Endothelial cell of umbilical vein (primary cell): ENCODE data around the gene ASB8. TPM values are rescaled to one million over a fixed set of nuclear protein-coding genes. Genes with fewer than 3 reads are reported as not detected.

Source experiments
- BruUV-seq: library from RNA; stranded (reverse); fragments of 400-500 nt; replicated peaks from 2 replicates; lab custom pipeline; 2021; lab: Mats Ljungman, UMichigan
- CTCF ChIA-PET: fragments of 300-600, 350-600 bp; sonication (Branson Sonifier 250); formaldehyde crosslinking; loops from one replicate; lab custom pipeline; 2021; ENCODE audit warnings: antibody characterized with exemption, inconsistent platforms; lab: Charles Lee
- POLR2A ChIA-PET: fragments of 300-600, 350-600 bp; sonication (Branson Sonifier 250); formaldehyde crosslinking; loops from one replicate; lab custom pipeline; 2021; ENCODE audit warnings: antibody characterized with exemption, inconsistent platforms; lab: Charles Lee
- DNase-seq: peaks from one replicate; pipeline ENCODE4 v3.0.0-alpha.2; 2011; ENCODE audit warnings: low read depth, low spot score
- FAIRE-seq: peaks from 2 replicates; lab custom pipeline; 2011; peaks lifted over from hg19 to GRCh38; lab: Jason Lieb, UNC
- H2AFZ ChIP-seq: 2 replicates; pipeline ENCODE4 v1.6.0; 2012; ENCODE audit warnings: low read depth, low read length, control low read depth, inconsistent platforms
- H3K27ac ChIP-seq: 2 replicates; pipeline ENCODE4 v1.5.1; 2011; ENCODE audit warnings: low read depth, mild to moderate bottlenecking, control low read depth, low read length, moderate library complexity; ENCODE audit not compliant: insufficient read depth
- H3K27me3 ChIP-seq, 2 experiments: 2 replicates each; pipeline versions ENCODE4 v1.6.0 to v1.6.1; 2011; ENCODE audit warnings: low read length in 2 of 2, mixed read lengths in 1 of 2; ENCODE audit not compliant: control insufficient read depth in 2 of 2, insufficient read depth in 2 of 2
- H3K36me3 ChIP-seq, 2 experiments: 2 replicates in 1 of 2; 3 replicates in 1 of 2; pipeline ENCODE4 v1.5.1; 2011; ENCODE audit warnings: low read length in 2 of 2, mild to moderate bottlenecking in 1 of 2, moderate library complexity in 1 of 2; ENCODE audit not compliant: control insufficient read depth in 2 of 2, insufficient read depth in 2 of 2; ENCODE audit errors: extremely low read depth in 1 of 2
- H3K4me1 ChIP-seq: 3 replicates; pipeline ENCODE4 v1.5.1; 2011; ENCODE audit warnings: mild to moderate bottlenecking, low read length; ENCODE audit not compliant: control insufficient read depth, insufficient read depth; ENCODE audit errors: extremely low read depth
- H3K4me2 ChIP-seq: 2 replicates; pipeline ENCODE4 v1.6.1; 2011; ENCODE audit warnings: low read length, control low read depth, mixed read lengths; ENCODE audit not compliant: insufficient read depth
- H3K4me3 ChIP-seq, 3 experiments: fragments of 200-600 bp in 1 of 3; sonication (generic), shearing (Covaris generic) in 1 of 3; replicated peaks in 1 of 3; 2 replicates each; pipeline ENCODE4 v1.5.1; 2011 to 2016; ENCODE audit warnings: control low read depth in 3 of 3, low read length in 3 of 3, mild to moderate bottlenecking in 2 of 3, inconsistent platforms in 1 of 3, low read depth in 1 of 3, moderate library complexity in 1 of 3; ENCODE audit not compliant: insufficient read depth in 1 of 3
- H3K79me2 ChIP-seq: 2 replicates; pipeline ENCODE4 v1.6.0; 2012; ENCODE audit warnings: low read length, inconsistent platforms; ENCODE audit not compliant: control insufficient read depth, insufficient read depth
- H3K9ac ChIP-seq: replicated peaks from 2 replicates; pipeline ENCODE3; 2011; ENCODE audit warnings: low read length, control low read depth; ENCODE audit not compliant: insufficient read depth; ENCODE audit errors: extremely low read depth
- H3K9me1 ChIP-seq: replicated peaks from 3 replicates; pipeline ENCODE4 v1.6.0; 2011; ENCODE audit warnings: mild to moderate bottlenecking, low read length; ENCODE audit not compliant: control insufficient read depth, insufficient read depth; ENCODE audit errors: extremely low read depth
- H3K9me3 ChIP-seq: replicated peaks from 2 replicates; pipeline ENCODE4 v1.5.1; 2012; ENCODE audit warnings: low read length, inconsistent platforms; ENCODE audit not compliant: control insufficient read depth, insufficient read depth
- H4K20me1 ChIP-seq: replicated peaks from 2 replicates; pipeline ENCODE3; 2011; ENCODE audit warnings: mild to moderate bottlenecking, low read length; ENCODE audit not compliant: control insufficient read depth, insufficient read depth; ENCODE audit errors: extremely low read depth
- EZH2 ChIP-seq: IDR thresholded peaks from 2 replicates; pipeline ENCODE4 v1.6.1; 2012; ENCODE audit warnings: borderline replicate concordance, low read depth, mild to moderate bottlenecking, moderate library complexity, low read length, inconsistent platforms; ENCODE audit not compliant: severe bottlenecking
- FOS ChIP-seq: IDR thresholded peaks from 2 replicates; pipeline ENCODE4 v1.6.1; 2011; ENCODE audit warnings: mild to moderate bottlenecking, low read length, moderate library complexity, borderline replicate concordance; ENCODE audit not compliant: insufficient read depth
- GATA2 ChIP-seq: IDR thresholded peaks from 2 replicates; pipeline ENCODE4 v1.7.0; 2011; ENCODE audit warnings: low read depth, mild to moderate bottlenecking, moderate library complexity, mixed read lengths, low read length; ENCODE audit not compliant: insufficient read length, insufficient read depth
- JUN ChIP-seq: IDR thresholded peaks from 2 replicates; pipeline ENCODE4 v1.6.1; 2011; ENCODE audit warnings: borderline replicate concordance, low read depth; ENCODE audit not compliant: insufficient read length, insufficient read depth
- MYC ChIP-seq: IDR thresholded peaks from one replicate; pipeline ENCODE4 v1.6.1; 2011; ENCODE audit warnings: mild to moderate bottlenecking, low read depth, low read length
- POLR2A ChIP-seq: IDR thresholded peaks from 2 replicates; pipeline ENCODE4 v1.6.1; 2012; ENCODE audit warnings: low read depth, mild to moderate bottlenecking, control low read depth, low read length
- POLR2AphosphoS5 ChIP-seq: IDR thresholded peaks from 2 replicates; pipeline ENCODE4 v1.6.1; 2012; ENCODE audit warnings: low read depth, mild to moderate bottlenecking, control low read depth, low read length, moderate library complexity; ENCODE audit not compliant: insufficient read depth
- dilution Hi-C: fragments of 300-500 bp; cut with MboI; formaldehyde crosslinking; loops from one replicate; pipeline ENCODE4 v1.15.0; 2019; ENCODE audit warnings: low sequenced_read_pairs; ENCODE audit not compliant: extremely low pct_ligation_motif_present
- intact Hi-C: fragments of 100-400 bp; cut with micrococcal nuclease; formaldehyde crosslinking; loops from one replicate; pipeline ENCODE4 v1.10.0; 2022
- polyA plus RNA-seq, 4 experiments: library from polyadenylated mRNA; depleted of rRNA in 3 of 4; stranded (reverse) in 3 of 4; unstranded in 1 of 4; fragments of >200 nt; gene quantifications; 2 replicates each; pipeline versions ENCODE4 v1.2.1 to v1.2.3, GENCODE V29; 2011 to 2012; ENCODE audit warnings: missing spikeins in 1 of 4
- total RNA-seq: library from RNA; stranded (reverse); gene quantifications from 2 replicates; pipeline ENCODE4 v1.2.3, GENCODE V29; 2021
- TF ChIP-seq, protein P1 (sequence below), 2 donors: IDR thresholded peaks; 1 replicate in 1 of 2; 2 replicates in 1 of 2; pipeline ENCODE4 v1.5.1; 2011; ENCODE audit warnings: low read length in 2 of 2, mild to moderate bottlenecking in 2 of 2, moderate library complexity in 2 of 2, control low read depth in 1 of 2, inconsistent platforms in 1 of 2, low read depth in 1 of 2; ENCODE audit not compliant: insufficient read depth in 1 of 2; ENCODE audit errors: extremely low read depth in 1 of 2
- TF ChIP-seq, protein P2 (sequence below): IDR thresholded peaks from 2 replicates; pipeline ENCODE4 v1.6.1; 2011; ENCODE audit not compliant: insufficient read depth, insufficient read length

ASB8 gene
- total and polyA plus RNA-seq, 2 donors (not counting 3 experiments of a cell fraction or from before 2014, with no cell fraction given) = 14.9 to 29.7 TPM

DNA sequence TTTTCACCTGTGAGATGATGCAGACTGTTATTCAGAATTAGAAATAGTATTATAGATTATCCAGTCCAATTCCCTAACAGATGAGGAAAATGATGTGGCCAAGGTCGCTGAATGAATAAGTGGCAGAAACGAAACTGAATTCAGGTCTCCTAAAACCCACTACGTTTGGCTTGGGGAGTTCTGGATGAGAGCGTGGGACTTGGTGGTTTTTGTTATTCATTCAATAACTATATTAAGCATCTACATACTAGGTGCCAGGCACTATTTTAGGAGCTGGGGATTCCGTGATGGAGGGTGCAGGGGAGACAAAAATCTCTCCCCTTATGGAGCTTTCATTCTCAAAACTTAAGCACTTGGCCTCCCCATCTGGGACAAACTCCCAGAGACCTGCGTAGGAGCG lies 25.3 kb upstream of the ASB8 start:
- POLR2A ChIA-PET = no interaction called here
- H3K27me3 ChIP-seq = peaks cover 52 to 56% of the 10 kb centered on the region in 2 experiments
- H3K9ac ChIP-seq = no peak overlapping the region

More for the DNA sequence above, 25.3 kb upstream of the ASB8 start:
- DNase-seq = no peak
- no peaks in the 10 kb centered on the region for H3K36me3 ChIP-seq
- peak overlapping the region; percentile 72 for H3K4me2 ChIP-seq
- no TSS peak for BruUV-seq
- no peaks in the 10 kb centered on the region for H3K4me1 ChIP-seq
- no peaks in the 10 kb centered on the region for H4K20me1 ChIP-seq
- H3K27ac ChIP-seq = no peak overlapping the region
- H3K4me3 ChIP-seq = peak overlapping the region in 2 of 3 experiments; percentile 48 to 57
- CTCF ChIA-PET = interaction anchor here (0.9 to 1.6 kb wide), 8 partner anchors 11 to 436 kb away, joined by 3 to 18 read pairs (median 6); partner anchors contain the start of genes ASB8 and TMEM106C
- TF ChIP-seq POLR2A (no peak), GATA2 (no peak), FOS (no peak), JUN (no peak), MYC (no peak), POLR2AphosphoS5 (no peak), EZH2 (no peak)
- TF ChIP-seq, protein P1, sequence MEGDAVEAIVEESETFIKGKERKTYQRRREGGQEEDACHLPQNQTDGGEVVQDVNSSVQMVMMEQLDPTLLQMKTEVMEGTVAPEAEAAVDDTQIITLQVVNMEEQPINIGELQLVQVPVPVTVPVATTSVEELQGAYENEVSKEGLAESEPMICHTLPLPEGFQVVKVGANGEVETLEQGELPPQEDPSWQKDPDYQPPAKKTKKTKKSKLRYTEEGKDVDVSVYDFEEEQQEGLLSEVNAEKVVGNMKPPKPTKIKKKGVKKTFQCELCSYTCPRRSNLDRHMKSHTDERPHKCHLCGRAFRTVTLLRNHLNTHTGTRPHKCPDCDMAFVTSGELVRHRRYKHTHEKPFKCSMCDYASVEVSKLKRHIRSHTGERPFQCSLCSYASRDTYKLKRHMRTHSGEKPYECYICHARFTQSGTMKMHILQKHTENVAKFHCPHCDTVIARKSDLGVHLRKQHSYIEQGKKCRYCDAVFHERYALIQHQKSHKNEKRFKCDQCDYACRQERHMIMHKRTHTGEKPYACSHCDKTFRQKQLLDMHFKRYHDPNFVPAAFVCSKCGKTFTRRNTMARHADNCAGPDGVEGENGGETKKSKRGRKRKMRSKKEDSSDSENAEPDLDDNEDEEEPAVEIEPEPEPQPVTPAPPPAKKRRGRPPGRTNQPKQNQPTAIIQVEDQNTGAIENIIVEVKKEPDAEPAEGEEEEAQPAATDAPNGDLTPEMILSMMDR (IDR thresholded peaks at IDR 0.05; ENCODE audit: extremely low read depth in 1 of 2, insufficient read depth in 1 of 2, low read depth in 1 of 2, low read length in 2 of 2) = no peak
- TF ChIP-seq, protein P2, sequence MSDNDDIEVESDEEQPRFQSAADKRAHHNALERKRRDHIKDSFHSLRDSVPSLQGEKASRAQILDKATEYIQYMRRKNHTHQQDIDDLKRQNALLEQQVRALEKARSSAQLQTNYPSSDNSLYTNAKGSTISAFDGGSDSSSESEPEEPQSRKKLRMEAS = no peak
- dilution Hi-C loops = no loop called here
- peak overlapping the region; percentile 64 for H2AFZ ChIP-seq
- H3K9me1 ChIP-seq = no peaks in the 10 kb centered on the region
- H3K79me2 ChIP-seq = no peaks in the 10 kb centered on the region
- no peaks in the 10 kb centered on the region for H3K9me3 ChIP-seq
- intact Hi-C loops = loop anchor here (1.0 to 5.0 kb wide), 2 partner anchors 16 to 270 kb away; no protein-coding TSS in a partner anchor
- FAIRE-seq = no peak
